Measurements from ENCODE around the gene BCL2.

BCL2 gene

DNA sequence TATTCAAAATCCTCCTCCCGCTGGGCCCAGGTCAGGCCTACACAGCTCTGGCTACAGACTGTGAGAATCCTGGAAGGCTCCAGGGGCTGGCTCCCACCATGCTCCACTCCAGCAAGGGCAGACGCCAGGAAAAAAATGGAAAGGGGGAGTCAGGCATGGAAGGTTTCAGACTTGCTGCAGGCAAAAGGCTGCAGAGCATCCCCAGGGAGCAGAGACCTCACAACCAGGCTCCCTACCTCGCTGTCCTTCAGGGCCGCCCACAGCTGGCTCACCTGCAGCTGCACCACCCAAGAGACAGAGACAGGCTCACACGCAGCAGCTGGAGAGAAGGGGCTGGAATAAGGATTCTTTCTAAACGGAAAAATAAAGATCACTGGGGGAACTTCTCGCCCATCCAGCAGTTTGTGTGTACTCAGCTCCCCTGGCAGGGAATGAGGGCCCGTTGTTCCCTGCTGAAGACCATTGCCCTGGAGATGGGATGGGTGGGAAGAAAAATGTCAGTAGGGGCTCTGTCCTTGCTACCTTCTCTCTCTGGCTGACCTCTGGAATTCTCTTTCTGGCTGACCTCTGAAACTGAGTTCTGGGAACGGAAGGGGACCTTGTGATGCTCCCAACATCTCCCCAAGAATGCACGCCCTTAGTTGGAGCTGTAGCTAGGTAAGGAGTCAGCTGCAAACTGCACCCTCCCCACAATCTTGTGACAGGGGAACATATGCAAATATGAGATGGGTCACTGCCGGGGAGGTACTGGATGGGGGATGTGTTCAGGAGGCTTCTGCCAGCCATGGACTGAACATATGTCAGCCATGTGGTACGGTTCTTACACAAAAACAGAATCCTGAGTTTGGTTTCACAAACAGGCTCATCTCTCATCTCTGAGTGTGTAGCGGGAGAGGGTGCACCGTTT is 34.5 kb downstream of the BCL2 start:
- no peak for FAIRE-seq

GRCh38 chr18:63284173-63284799 is 35.3 kb downstream of the BCL2 start:
- no peak for FAIRE-seq

DNA sequence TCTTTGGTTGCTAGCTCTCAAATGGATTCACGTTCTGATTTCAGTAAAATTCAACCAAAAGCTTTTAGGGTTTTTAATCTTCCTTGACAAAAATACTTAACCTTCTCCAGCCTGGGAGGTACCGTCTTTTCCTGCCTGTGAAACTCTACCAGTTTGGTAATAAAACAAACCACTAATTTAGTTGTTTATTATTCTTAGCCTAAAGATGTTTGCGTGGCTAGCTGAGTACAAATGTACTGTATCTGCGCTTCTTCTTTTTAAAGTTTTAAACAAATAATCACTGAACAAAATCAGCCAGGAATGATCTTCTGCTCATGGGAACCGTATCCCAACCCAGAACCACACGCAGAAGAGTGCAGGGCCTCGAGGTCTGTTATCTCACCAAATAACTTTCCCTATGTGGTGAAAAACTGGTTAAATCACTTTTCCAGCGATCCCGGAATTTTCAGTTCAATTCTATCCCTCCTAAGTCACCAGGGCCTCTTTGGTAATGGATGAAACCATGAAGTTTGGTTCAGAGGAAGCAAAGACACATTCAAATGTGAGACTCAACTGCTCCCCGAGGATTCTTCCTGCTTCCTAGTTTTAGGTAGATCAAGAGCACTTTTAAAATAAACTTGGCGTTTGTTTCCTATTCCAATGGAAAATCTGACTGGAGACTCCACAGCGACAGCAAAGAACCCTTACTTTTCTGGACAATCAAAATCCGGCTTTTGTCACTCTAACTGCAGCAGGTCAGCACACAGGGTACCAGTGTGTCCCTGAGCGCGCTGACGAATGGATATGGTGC is 36.1 kb downstream of the BCL2 start:
- no peak for FAIRE-seq

GRCh38 chr18:63282793-63283192 is 36.8 kb downstream of the BCL2 start:
- FAIRE-seq = no peak

DNA sequence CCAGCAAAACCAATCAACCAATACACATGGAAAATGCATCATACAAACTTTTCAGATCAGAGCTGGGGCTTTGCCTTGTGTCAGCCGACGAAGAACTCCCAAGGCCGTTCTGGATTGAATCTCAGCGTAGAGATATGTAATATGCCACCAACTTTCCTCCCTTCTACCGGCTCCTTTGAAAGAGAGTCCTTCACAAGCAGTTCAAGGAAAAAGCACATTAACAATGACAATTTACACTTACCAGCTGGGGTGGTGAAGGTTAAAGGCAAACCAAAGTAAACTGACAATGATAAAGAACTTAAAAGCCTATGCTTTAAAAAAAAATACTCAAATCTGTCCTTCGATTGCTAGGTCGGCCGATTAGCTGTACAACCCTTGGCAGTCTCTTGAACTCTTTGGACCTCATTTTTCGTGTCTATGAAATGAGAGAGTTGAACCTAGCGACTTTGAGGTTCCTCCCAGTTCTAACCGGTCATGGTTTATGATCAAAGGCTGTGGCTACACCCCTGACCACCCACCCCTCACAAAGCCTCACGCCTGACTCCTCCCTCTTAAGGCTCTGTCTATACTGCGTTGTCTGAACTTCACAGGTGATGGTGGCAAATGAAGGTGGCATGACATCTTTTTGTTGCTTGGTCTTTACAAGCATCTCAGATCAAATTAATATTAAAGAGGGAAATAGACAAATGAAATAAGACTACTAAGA is 46.2 kb downstream of the BCL2 start:
- FAIRE-seq = no peak

DNA sequence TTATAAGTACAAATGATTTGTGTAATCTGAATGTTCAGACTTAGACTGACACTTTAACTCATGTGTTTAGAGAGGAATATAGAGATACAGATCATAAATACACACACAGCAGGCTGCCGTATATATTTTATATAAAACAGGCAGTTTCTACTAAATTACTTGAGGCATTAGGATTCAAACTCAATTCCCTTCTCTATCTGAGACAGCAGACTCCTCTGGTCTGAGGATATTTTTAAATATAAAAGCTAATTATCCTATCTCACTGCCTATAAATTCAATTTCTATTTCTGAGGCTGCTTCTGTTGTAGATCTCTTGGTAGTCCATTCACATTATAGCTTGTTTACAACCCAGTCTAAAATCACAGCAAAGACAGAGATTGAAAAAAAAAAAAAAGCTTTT is 46.9 kb downstream of the BCL2 start:
- no peak for FAIRE-seq

DNA sequence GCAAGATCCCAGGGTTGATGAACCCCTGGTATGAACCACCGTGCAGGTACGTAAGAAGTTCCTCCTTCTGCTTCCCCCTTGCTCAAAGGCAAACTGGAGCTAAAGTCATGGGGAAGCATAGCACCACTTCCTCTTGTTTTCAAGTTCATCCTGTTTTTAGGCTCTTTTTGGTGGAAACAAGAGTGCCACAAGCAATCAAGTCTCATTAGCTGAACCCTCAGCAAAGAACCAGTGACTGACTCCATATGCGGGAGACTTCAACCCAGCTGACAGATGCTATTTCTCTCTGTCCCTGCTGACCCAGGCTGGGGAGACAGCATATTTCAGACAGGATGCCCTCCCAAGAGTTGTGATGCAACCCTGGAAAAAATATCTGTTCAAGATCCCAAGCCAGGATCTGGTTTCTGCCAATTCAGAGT is 47.7 kb downstream of the BCL2 start:
- no peak for FAIRE-seq

- FAIRE-seq = no peak
Measured at GRCh38 chr18:63271148-63271547, 48.4 kb downstream of the BCL2 start.

DNA sequence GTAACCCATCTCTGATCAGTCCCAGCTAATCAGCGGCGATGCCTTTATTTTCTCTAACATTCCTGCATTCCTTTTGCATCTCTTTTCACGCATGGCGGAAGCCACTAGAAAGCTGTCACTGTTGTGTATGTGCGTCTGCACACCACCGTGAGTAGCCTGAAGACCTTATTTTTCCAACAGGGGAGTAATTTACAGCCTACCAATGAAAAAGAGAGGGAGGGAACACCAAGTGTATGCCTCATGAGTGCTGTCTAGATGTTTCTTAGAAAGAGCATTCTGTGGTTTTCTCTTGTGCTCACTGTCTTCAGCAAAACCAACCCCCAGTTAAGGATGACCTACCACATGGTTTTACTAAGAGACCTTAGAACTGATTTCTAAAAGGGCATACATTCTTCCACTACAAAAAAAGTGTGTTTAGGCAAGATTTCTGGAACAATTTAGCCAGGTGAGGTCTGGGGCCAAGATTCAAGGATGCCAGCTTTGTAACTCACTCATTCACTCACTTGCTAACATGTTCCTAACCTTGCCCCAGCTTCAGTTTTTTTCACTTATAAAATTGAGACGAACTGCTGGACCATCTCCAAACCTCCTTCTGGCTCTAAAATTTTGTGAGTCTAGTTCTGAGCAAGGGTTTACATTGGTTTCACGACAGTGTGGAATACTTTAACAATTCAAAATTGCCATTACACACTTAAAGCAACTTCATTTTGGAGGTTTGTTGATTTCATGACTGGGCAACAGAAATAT is 51.4 kb downstream of the BCL2 start:
- FAIRE-seq = no peak

DNA sequence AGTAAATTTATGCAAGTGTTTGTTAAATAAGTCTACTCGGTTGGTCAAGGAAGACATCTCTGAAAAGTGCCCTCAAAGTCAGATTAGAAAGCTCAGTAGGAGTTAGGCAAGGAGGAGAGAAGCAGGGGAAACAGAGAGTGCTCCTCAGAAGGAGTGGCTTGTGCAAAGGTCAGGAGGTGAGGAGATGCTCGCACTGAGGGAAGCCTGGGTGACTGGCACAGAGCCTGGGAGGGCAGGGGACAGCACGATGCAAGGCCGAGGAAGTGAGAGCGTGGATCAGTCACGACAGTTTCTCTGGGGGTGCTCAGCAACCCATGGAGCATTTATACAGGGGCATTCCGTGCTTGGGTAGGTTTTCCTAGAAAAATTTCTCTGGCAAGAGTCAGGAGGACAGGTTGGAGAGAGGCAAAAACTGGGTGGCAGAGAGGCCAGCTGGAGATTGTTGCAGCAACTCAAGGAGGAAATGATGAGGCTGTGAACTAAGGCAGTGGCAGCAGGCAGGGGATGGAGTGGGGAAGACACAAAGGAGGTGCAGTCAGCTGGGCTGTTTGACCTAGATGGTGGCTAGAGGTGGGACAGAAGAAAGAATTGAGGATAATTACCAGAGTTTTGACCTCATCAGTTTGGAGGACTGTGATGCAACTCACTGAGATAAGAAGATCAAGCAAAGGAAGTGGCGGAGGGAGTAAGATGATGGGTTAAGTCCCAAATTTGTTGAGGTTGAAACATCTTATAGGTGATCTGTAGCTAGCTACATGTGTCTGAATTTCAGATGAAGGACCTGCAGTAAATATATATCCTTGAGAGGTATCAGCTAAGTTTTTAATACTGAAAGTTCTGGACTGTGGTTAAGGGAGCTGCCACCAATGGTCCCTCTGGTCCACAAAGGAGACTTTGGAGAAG is 52.4 kb downstream of the BCL2 start:
- FAIRE-seq = no peak

DNA sequence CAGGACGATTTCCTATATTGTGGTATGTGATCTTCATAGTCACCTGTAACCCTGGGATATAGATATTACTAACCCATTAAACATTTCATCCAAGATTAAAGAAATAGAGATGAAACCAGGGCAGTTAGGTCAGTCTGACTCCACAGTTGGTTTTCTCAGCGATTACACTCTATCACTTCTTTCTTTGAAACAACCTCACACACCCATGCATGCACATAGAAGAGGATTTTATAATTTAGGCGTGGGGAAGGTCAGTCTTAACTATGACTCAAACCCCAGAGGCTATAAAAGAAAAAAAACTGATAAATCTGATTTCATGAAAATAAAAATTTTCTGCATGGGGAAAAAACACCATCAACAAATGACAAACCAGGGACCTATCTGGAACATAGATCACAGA is 54.2 kb downstream of the BCL2 start:
- FAIRE-seq = no peak

- no peak for FAIRE-seq
Measured at GRCh38 chr18:63264871-63265270, 54.7 kb downstream of the BCL2 start.

GRCh38 chr18:63263444-63263843 is 56.1 kb downstream of the BCL2 start:
- FAIRE-seq = no peak

GRCh38 chr18:63262369-63263335 is 56.9 kb downstream of the BCL2 start:
- FAIRE-seq = no peak

- no peak for FAIRE-seq
Measured at GRCh38 chr18:63261029-63261428, 58.5 kb downstream of the BCL2 start.

GRCh38 chr18:63260380-63260754 is 59.2 kb downstream of the BCL2 start:
- no peak for FAIRE-seq

GRCh38 chr18:63259567-63260379 is 59.8 kb downstream of the BCL2 start:
- no peak for FAIRE-seq

DNA sequence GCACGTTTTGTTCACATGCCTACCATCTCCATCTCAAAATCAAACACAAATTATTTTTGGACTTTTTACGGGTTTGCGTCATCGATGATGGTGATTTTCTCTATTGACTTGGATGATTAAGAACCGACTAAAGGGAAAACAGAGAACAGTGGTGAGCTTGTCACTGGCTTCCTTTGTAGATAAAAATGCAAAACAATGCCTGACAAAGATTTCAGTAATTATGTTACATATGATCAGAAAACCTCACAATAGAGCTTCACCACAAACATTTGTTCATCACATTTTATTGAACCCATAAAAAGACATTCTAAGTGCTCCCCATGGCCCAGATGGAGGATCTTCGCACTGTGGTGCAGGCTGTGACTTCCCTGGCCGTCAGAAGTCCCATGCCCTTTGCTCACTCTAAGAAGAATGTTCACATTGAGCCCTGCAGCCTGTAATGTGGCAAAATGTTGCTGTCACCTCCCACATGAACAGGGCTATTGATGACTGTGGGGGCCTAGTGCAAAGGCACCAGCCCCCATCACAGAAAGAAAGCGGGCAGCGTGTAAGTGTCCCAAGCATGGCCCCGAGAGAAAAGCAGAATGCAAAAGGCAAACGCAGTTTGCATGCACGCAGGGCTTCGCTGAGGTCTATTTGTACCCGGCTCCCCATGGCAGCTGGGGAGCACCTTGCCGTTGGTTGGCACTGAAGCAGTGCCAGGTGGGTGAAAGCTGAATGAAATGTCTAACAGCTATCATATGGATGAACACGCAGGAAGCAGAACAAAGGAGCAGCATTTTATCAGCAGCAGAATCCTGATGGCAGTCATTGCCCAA is 60.6 kb downstream of the BCL2 start:
- FAIRE-seq = no peak

Measured in G401.6 (cell line).